ENCODE measurements around the gene MZF1.

The MZF1 gene

GRCh38 chr19:58513694-58514563 lies 59.2 kb downstream of the MZF1 start:
- WGBS = 16% methylated on average over 65 of the region's 66 CpGs
- peaks cover 3% of the 10 kb centered on the region; the same call in 1 of the 2 replicates for H3K36me3 ChIP-seq (ENCODE audit: insufficient read depth, low read length)
- peak overlapping the region; percentile 59; the same call in 1 of the 2 replicates for H3K27ac ChIP-seq (ENCODE audit: low read depth, low read length)
- H3K27me3 ChIP-seq (ENCODE audit: insufficient read depth, low read length) = no peaks in the 10 kb centered on the region
- peaks cover 9% of the 10 kb centered on the region; the same call in 1 of the 2 replicates for H3K4me1 ChIP-seq (ENCODE audit: insufficient read depth, low read length)
- H3K9ac ChIP-seq (ENCODE audit: low read depth, low read length) = peak overlapping the region; percentile 65
- H3K4me3 ChIP-seq (ENCODE audit: low read length) = peak overlapping the region; percentile 52
- H3K9me3 ChIP-seq (ENCODE audit: insufficient read depth, low read depth, low read length) = no peaks in the 10 kb centered on the region

GRCh38 chr19:58513213-58513693 lies 59.9 kb downstream of the MZF1 start:
- no peaks in the 10 kb centered on the region for H3K27me3 ChIP-seq (ENCODE audit: insufficient read depth, low read length)
- no peak overlapping the region for H3K4me3 ChIP-seq (ENCODE audit: low read length)
- peaks cover 5% of the 10 kb centered on the region; the same call in 1 of the 2 replicates for H3K4me1 ChIP-seq (ENCODE audit: insufficient read depth, low read length)
- no peaks in the 10 kb centered on the region for H3K9me3 ChIP-seq (ENCODE audit: insufficient read depth, low read depth, low read length)
- H3K27ac ChIP-seq (ENCODE audit: low read depth, low read length) = peak overlapping the region; percentile 28; the same call in 1 of the 2 replicates
- WGBS = 94% methylated on average over 10 of the region's 10 CpGs
- H3K36me3 ChIP-seq (ENCODE audit: insufficient read depth, low read length) = peaks cover 3% of the 10 kb centered on the region; the same call in 1 of the 2 replicates
- peak overlapping the region; percentile 56; the same call in 1 of the 2 replicates for H3K9ac ChIP-seq (ENCODE audit: low read depth, low read length)
